WTC11 (cell line): ENCODE measurements around the gene TMEM269. TPM values are rescaled to one million over a fixed set of nuclear protein-coding genes. Genes with fewer than 3 reads are reported as not detected.
A peak's percentile ranks its signal among the peaks of the same experiment; 100 is the strongest.

Experiments used
- ATAC-seq: fragments of 200-7000 bp; cut with Tn5 transposase; 2 replicates; pipeline ENCODE4 v1.10.0; 2021; ENCODE audit warnings: mild to moderate bottlenecking, moderate library complexity
- CTCF ChIA-PET: fragments of 300-600 bp; sonication (Branson Sonifier 250); formaldehyde crosslinking; loops from one replicate; lab custom pipeline; 2021; ENCODE audit warnings: antibody characterized with exemption; lab: Charles Lee
- POLR2A ChIA-PET: fragments of 350-600 bp; sonication (Branson Sonifier 250); formaldehyde crosslinking; loops from one replicate; lab custom pipeline; 2021; ENCODE audit warnings: antibody characterized with exemption; lab: Charles Lee
- DNase-seq: peaks from one replicate; pipeline ENCODE4 v3.0.0; 2021; ENCODE audit warnings: low spot score
- H3K27ac Mint-ChIP-seq: 2 replicates; pipeline ENCODE4 v1.8.0; 2021; ENCODE audit warnings: mixed read lengths
- H3K27me3 Mint-ChIP-seq: 2 replicates; pipeline ENCODE4 v1.8.0; 2021; ENCODE audit warnings: low read depth, mild to moderate bottlenecking, moderate library complexity, mixed read lengths
- H3K36me3 Mint-ChIP-seq: 2 replicates; pipeline ENCODE4 v1.8.0; 2021; ENCODE audit warnings: mixed read lengths
- H3K4me1 Mint-ChIP-seq: 2 replicates; pipeline ENCODE4 v1.8.0; 2022; ENCODE audit warnings: mixed read lengths
- H3K4me3 Mint-ChIP-seq: 2 replicates; pipeline ENCODE4 v1.8.0; 2021; ENCODE audit warnings: mild to moderate bottlenecking, moderate library complexity, mixed read lengths
- H3K9me3 Mint-ChIP-seq: 2 replicates; pipeline ENCODE4 v1.8.0; 2021; ENCODE audit warnings: mixed read lengths
- AR ChIP-seq: fragments of 250-450 bp; sonication (Bioruptor Pico); IDR thresholded peaks from 2 replicates; pipeline ENCODE4 v1.9.0; 2021; ENCODE audit warnings: mild to moderate bottlenecking
- ATF3 ChIP-seq: sonication (generic); formaldehyde crosslinking; conservative IDR thresholded peaks from 2 replicates; pipeline ENCODE4 v1.8.1; 2022; ENCODE audit warnings: mild to moderate bottlenecking, missing genetic modification reagents
- ATF6 ChIP-seq: sonication (generic); formaldehyde crosslinking; IDR thresholded peaks from 2 replicates; pipeline ENCODE4 v1.8.1; 2023; ENCODE audit warnings: mild to moderate bottlenecking, missing genetic modification reagents
- CREM ChIP-seq: sonication (generic); formaldehyde crosslinking; IDR thresholded peaks from 2 replicates; pipeline ENCODE4 v1.8.1; 2022; ENCODE audit warnings: mild to moderate bottlenecking, missing genetic modification reagents, moderate library complexity
- FOXP1 ChIP-seq: sonication (generic); formaldehyde crosslinking; IDR thresholded peaks from 2 replicates; pipeline ENCODE4 v1.8.0; 2022; ENCODE audit warnings: missing genetic modification reagents, mild to moderate bottlenecking, moderate library complexity, borderline replicate concordance
- IRF1 ChIP-seq: sonication (generic); formaldehyde crosslinking; IDR thresholded peaks from 2 replicates; pipeline ENCODE4 v1.8.0; 2023; ENCODE audit warnings: missing genetic modification reagents
- IRF2 ChIP-seq: sonication (generic); formaldehyde crosslinking; IDR thresholded peaks from 2 replicates; pipeline ENCODE4 v1.8.0; 2022; ENCODE audit warnings: low read depth, missing genetic modification reagents, borderline replicate concordance
- JUN ChIP-seq: sonication (generic); formaldehyde crosslinking; IDR thresholded peaks from 2 replicates; pipeline ENCODE4 v1.8.0; 2023; ENCODE audit warnings: mild to moderate bottlenecking, missing genetic modification reagents
- MLX ChIP-seq: sonication (generic); formaldehyde crosslinking; IDR thresholded peaks from 2 replicates; pipeline ENCODE4 v1.8.1; 2023; ENCODE audit warnings: mild to moderate bottlenecking, missing genetic modification reagents, moderate library complexity
- NFATC4 ChIP-seq: fragments of 250-450 bp; sonication (Bioruptor Pico); IDR thresholded peaks from 2 replicates; pipeline ENCODE4 v1.9.0; 2021; ENCODE audit warnings: mild to moderate bottlenecking
- NFYB ChIP-seq: sonication (generic); formaldehyde crosslinking; conservative IDR thresholded peaks from 2 replicates; pipeline ENCODE4 v1.8.0; 2022; ENCODE audit warnings: low read depth, missing genetic modification reagents
- NR2C2 ChIP-seq: sonication (generic); formaldehyde crosslinking; IDR thresholded peaks from 2 replicates; pipeline ENCODE4 v1.8.0; 2022; ENCODE audit warnings: mild to moderate bottlenecking, missing genetic modification reagents
- OVOL2 ChIP-seq: fragments of 250-450 bp; sonication (Bioruptor Pico); IDR thresholded peaks from 2 replicates; pipeline ENCODE4 v1.9.0; 2021; ENCODE audit warnings: mild to moderate bottlenecking, borderline replicate concordance
- SMAD3 ChIP-seq: sonication (generic); formaldehyde crosslinking; IDR thresholded peaks from 2 replicates; pipeline ENCODE4 v1.8.0; 2022; ENCODE audit warnings: missing genetic modification reagents, mild to moderate bottlenecking, borderline replicate concordance
- ZBTB21 ChIP-seq: sonication (generic); formaldehyde crosslinking; IDR thresholded peaks from 2 replicates; pipeline ENCODE4 v1.8.1; 2023; ENCODE audit warnings: mild to moderate bottlenecking, missing genetic modification reagents, borderline replicate concordance
- ZNF396 ChIP-seq: fragments of 250-450 bp; sonication (Bioruptor Pico); IDR thresholded peaks from 2 replicates; pipeline ENCODE4 v1.8.0; 2021; ENCODE audit warnings: mild to moderate bottlenecking, moderate library complexity, borderline replicate concordance
- ZNF425 ChIP-seq: fragments of 250-450 bp; sonication (Bioruptor Pico); conservative IDR thresholded peaks from 2 replicates; pipeline ENCODE4 v1.9.0; 2021; ENCODE audit warnings: mild to moderate bottlenecking
- total RNA-seq: library from RNA; stranded (reverse); gene quantifications from 3 replicates; pipeline ENCODE4 v1.2.3, GENCODE V29; 2021

TMEM269 gene
- total RNA-seq, 1 experiment from 2014 or later = 0.57 TPM

GRCh38 chr1:42748021-42748420 is 36.8 kb upstream of the TMEM269 start (continued):
- TF ChIP-seq ZNF425 (CRISPR knock-in tag) = no peak
- no peak for TF ChIP-seq NFYB (CRISPR knock-in tag)
- no peak for TF ChIP-seq IRF1 (CRISPR knock-in tag)
- TF ChIP-seq ATF6 (CRISPR knock-in tag) = no peak
- no peak for TF ChIP-seq JUN (CRISPR knock-in tag)
- no peak for TF ChIP-seq CREM (CRISPR knock-in tag)
- no peak for TF ChIP-seq NFATC4 (CRISPR knock-in tag)
- no peak for TF ChIP-seq FOXP1 (CRISPR knock-in tag)

GRCh38 chr1:42748461-42749410 is 36.1 kb upstream of the TMEM269 start:
- no peak overlapping the region for H3K4me3 Mint-ChIP-seq
- POLR2A ChIA-PET = no interaction called here
- H3K27me3 Mint-ChIP-seq = no peaks in the 10 kb centered on the region

More at GRCh38 chr1:42748461-42749410, 36.1 kb upstream of the TMEM269 start:
- CTCF ChIA-PET = interaction anchor here (0.9 kb wide), 1 partner anchor 17 kb away, joined by 3 read pairs; no protein-coding TSS in a partner anchor
- TF ChIP-seq ZNF396 (no peak), OVOL2 (CRISPR knock-in tag) (no peak), ATF3 (CRISPR knock-in tag) (no peak), ATF6 (CRISPR knock-in tag) (no peak), ZBTB21 (no peak), IRF2 (no peak), NR2C2 (CRISPR knock-in tag) (no peak), NFYB (CRISPR knock-in tag) (no peak), SMAD3 (CRISPR knock-in tag) (no peak), AR (no peak), MLX (CRISPR knock-in tag) (no peak)
- H3K9me3 Mint-ChIP-seq = peaks cover 23% of the 10 kb centered on the region
- DNase-seq (peak; percentile 6), ATAC-seq (no peak)
- peaks cover 1% of the 10 kb centered on the region for H3K4me1 Mint-ChIP-seq
- H3K36me3 Mint-ChIP-seq = peaks cover 54% of the 10 kb centered on the region
- H3K27ac Mint-ChIP-seq = no peak overlapping the region; the same call in 1 of the 2 replicates
